NCI-H2081 treated with DMSO at 0.1 percent for 48 hours (cell line): ENCODE measurements around the gene C2.
"Not testable (repeated sequence)": the region's sequence is repeated elsewhere in the genome, so short reads cannot be mapped to it uniquely, and the experiment has no call there.

Experiments
- DNase-seq: peaks from one replicate; lab custom pipeline; 2025; lab: John Stamatoyannopoulos, UW

Gene C2

DNA sequence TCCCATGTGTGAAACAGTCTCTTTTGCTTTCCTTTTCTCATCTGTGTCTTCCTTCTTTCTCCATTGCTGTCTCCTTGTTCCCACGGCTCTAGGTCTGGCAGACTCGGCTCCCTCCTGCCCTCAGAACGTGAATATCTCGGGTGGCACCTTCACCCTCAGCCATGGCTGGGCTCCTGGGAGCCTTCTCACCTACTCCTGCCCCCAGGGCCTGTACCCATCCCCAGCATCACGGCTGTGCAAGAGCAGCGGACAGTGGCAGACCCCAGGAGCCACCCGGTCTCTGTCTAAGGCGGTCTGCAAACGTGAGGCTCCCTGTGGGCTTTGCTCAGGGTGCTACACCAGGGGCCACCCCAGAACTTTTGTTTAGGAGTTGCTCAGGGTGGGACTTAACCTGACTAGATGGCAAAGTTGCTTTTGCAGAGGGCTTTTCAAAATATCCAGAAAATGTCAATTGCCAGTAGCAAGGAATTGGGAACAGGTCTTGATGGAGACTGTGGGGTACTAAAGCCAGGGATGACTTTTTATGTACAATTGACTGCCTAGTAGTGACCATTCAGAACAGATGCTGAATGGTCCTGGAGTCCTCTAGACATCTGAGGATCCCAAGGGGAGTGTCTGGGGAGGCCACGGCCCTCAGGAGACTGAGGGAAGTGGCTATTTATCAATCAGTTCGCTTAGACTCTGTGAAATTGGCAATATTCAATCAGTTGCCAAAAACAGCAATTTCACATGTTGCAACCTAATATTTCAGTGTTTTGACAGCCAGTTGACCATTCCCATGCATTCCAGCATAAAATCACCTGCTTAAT lies 550 bp downstream of the C2 start:
- no peak for DNase-seq

- DNase-seq = no peak
Observed at GRCh38 chr6:31928672-31928939, 1.1 kb downstream of the C2 start.

DNA sequence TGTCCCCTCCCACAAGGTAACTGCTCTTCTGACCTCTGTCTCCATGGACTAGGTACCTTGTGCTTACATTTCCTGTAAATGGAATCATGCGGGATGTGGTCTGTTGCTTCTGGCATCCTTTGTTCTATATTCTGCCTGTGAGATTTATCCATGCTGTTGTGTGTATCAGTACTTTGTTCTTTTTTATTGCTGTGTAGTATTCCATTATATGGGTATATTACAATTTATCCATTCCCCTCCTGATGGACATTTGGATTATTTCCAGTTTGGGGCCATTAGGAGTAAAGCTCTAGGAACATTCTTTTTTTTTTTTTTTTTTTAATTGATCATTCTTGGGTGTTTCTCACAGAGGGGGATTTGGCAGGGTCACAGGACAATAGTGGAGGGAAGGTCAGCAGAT lies 3.4 kb downstream of the C2 start:
- DNase-seq = no peak

DNA sequence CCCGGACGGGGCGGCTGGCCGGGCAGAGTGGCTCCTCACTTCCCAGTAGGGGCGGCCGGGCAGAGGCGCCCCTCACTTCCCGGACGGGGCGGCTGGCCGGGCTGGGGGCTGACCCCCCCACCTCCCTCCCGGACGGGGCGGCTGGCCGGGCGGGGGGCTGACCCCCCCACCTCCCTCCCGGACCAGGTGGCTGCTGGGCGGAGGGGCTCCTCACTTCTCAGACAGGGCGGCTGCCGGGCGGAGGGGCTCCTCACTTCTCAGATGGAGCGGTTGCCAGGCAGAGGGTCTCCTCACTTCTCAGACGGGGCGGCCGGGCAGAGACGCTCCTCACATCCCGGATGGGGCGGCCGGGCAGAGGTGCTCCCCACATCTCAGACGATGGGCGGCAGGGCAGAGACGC lies 4.6 kb downstream of the C2 start:
- DNase-seq = not testable (repeated sequence)

DNA sequence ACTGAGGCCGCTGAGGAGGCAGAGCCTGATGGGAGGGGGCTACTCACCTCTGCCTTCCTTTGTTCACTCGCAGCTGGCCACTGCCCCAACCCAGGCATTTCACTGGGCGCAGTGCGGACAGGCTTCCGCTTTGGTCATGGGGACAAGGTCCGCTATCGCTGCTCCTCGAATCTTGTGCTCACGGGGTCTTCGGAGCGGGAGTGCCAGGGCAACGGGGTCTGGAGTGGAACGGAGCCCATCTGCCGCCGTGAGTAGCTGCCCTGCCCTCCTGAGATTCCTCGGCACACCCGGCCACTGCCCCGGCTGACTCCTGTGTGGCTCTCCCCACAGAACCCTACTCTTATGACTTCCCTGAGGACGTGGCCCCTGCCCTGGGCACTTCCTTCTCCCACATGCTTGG lies 6.0 kb downstream of the C2 start:
- DNase-seq = no peak

GRCh38 chr6:31935021-31935420 lies 7.5 kb downstream of the C2 start:
- DNase-seq = no peak

- no peak for DNase-seq
Observed at GRCh38 chr6:31935823-31936222, 8.3 kb downstream of the C2 start.

DNA sequence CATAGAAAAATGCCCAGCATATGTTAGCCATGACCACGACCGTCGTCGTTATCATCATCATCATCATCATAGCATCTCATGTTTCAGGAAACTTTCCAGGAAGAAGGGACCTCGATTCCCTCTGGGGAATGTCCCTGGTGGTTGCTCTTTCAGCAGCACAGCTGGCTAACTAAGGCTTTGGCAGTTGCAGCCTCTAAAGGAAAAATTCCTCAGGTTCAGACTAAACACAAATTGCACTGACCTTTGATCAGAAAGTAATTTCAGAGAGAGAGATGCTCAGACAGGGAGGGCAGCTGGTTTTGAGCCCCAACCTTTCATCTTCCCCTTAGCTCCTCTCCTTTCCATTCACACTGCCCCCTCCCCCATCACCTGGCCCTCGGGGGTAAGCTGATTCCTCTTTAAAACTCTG lies 12.7 kb downstream of the C2 start:
- DNase-seq = no peak

DNA sequence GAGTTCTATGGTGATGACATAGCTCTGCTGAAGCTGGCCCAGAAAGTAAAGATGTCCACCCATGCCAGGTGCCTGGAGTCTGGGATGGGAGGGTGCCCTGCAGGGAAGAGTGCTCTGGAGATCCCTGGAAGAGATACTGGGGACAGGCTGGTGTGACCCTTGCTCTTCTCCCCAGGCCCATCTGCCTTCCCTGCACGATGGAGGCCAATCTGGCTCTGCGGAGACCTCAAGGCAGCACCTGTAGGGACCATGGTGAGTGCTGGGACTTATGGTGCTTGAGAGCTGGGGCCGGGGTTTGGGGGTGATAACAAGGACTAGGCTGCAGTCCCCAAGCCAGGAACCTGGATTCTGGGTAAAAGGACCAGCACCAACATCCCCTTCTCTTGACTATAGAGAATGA lies 16.2 kb downstream of the C2 start:
- no peak for DNase-seq

DNA sequence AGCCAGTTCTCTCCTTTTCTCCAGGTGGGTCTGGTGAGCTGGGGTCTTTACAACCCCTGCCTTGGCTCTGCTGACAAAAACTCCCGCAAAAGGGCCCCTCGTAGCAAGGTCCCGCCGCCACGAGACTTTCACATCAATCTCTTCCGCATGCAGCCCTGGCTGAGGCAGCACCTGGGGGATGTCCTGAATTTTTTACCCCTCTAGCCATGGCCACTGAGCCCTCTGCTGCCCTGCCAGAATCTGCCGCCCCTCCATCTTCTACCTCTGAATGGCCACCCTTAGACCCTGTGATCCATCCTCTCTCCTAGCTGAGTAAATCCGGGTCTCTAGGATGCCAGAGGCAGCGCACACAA lies 17.6 kb downstream of the C2 start:
- no peak for DNase-seq

DNA sequence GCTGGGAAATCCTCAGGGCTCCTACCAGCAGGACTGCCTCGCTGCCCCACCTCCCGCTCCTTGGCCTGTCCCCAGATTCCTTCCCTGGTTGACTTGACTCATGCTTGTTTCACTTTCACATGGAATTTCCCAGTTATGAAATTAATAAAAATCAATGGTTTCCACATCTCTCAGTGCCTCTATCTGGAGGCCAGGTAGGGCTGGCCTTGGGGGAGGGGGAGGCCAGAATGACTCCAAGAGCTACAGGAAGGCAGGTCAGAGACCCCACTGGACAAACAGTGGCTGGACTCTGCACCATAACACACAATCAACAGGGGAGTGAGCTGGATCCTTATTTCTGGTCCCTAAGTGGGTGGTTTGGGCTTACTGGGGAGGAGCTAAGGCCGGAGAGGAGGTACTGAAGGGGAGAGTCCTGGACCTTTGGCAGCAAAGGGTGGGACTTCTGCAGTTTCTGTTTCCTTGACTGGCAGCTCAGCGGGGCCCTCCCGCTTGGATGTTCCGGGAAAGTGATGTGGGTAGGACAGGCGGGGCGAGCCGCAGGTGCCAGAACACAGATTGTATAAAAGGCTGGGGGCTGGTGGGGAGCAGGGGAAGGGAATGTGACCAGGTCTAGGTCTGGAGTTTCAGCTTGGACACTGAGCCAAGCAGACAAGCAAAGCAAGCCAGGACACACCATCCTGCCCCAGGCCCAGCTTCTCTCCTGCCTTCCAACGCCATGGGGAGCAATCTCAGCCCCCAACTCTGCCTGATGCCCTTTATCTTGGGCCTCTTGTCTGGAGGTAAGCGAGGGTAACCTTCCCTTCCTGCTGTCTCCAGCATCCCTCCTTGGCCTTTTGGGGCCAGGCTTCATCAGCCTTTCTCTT lies 18.2 kb downstream of the C2 start, which contains the start of gene CFB:
Gene CFB (plus strand): TSS at position 589 of the 863 bp plus-strand sequence. CDS start 127 bp downstream, at position 716.
- DNase-seq = no peak

- DNase-seq = no peak
Observed at GRCh38 chr6:31946370-31946885, 18.9 kb downstream of the C2 start.

DNA sequence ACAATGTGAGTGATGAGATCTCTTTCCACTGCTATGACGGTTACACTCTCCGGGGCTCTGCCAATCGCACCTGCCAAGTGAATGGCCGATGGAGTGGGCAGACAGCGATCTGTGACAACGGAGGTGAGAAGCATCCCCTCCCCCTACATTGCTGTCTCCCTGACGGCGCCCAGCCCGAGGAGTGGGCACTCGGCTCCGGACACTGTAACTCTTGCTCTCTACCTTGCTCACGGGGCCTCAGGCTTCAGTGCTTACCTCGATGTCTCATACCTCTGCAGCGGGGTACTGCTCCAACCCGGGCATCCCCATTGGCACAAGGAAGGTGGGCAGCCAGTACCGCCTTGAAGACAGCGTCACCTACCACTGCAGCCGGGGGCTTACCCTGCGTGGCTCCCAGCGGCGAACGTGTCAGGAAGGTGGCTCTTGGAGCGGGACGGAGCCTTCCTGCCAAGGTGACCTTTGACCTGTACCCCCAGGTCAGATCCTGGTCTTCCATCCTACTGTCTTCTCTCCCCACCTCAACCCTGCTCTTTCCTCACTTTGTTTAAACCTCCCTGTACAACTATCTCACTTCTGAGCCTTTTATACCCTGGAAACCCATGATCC lies 19.7 kb downstream of the C2 start:
- DNase-seq = no peak

DNA sequence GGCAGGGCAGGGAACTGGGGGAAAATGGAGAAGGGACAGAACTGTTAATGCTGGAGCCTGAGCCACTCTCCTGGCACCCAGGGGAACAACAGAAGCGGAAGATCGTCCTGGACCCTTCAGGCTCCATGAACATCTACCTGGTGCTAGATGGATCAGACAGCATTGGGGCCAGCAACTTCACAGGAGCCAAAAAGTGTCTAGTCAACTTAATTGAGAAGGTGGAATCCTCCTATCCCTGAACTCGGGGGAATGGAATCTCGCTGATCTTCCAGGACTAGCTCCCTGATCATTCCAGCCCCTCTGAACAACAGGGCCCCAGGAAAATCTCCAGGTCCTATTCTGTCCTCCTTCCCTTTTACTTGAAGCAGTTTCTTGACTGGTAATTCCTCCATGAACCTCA lies 20.3 kb downstream of the C2 start:
- no peak for DNase-seq

DNA sequence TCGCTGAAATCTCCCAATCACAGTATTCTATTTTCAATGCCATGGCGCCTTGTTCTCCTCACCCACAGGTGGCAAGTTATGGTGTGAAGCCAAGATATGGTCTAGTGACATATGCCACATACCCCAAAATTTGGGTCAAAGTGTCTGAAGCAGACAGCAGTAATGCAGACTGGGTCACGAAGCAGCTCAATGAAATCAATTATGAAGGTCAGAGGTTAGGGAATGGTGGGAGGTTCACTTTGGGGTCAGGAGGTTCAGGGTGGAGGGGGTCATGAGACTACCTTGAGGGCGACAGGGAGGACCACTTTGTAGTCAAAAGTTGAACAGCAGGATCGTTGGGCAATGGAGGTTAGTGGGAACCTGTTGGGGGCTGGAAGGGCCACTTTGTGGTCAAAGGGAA lies 20.8 kb downstream of the C2 start:
- DNase-seq = no peak

- no peak for DNase-seq
Observed at GRCh38 chr6:31948753-31949413, 21.4 kb downstream of the C2 start.

DNA sequence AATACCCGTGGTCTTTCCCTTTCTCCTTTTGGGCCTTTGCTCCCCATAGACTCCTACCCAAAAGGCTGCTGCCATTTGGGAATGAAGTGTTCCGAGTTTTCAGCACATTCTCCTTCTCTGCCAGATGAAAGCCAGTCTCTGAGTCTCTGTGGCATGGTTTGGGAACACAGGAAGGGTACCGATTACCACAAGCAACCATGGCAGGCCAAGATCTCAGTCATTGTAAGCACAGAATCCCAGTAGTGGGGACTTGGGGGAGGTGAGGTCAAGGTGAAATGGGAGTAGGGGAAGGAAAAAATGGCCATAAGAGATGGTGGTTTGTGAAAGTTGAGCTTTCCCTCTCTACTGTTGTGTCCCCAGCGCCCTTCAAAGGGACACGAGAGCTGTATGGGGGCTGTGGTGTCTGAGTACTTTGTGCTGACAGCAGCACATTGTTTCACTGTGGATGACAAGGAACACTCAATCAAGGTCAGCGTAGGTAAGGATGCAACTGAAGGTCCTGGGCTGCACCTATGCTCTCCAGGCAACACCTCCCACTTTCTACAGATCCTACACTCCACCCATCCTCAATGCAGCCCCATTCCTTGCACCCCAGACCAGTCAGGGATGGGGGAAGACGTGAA lies 22.5 kb downstream of the C2 start:
- DNase-seq = no peak

- DNase-seq = no peak
Observed at GRCh38 chr6:31952140-31952805, 24.8 kb downstream of the C2 start.

GRCh38 chr6:31952890-31953289 lies 25.4 kb downstream of the C2 start:
- DNase-seq = no peak

DNA sequence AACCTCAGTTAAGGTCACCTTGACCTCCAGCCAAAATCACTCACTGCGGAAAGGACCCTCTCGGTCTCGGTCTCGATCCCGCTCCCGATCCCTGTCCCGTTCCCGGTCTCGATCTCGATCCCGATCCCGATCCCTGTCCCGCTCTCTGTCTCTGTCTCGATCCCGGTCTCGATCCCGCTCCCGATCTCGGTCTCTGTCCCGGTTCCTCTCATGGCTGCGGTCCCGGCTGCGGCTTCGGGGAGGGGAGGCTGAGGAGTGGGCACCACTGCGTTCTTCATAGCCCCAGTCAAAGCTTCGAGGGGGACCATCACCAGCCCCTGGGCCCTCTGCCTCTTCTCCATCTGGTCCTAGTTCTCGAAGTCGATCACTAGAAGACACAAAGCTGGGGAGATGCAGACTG lies 27.0 kb downstream of the C2 start:
- no peak for DNase-seq

DNA sequence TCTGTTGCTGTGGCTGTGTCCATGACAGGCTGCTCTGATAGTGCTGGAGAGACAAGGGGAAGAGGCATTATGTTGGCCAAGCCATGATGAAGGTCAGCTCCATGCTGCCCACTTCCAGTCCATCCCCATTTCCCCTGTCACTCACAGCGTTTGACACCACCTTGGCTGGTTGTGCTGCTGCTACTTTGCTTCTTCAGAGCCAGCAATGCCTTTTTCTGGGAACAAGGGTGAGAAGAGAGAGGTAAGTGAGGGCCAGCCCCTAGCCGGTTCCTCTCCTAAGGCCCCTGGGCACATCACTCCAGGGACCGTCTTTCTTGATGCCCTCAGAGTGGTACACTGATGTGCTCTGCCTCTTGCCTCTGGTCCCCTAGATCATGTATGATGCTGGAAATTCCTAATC lies 29.3 kb downstream of the C2 start:
- no peak for DNase-seq

- no peak for DNase-seq
Observed at GRCh38 chr6:31958412-31958740, 30.9 kb downstream of the C2 start.
